Activated CD8-positive, alpha-beta memory T cell treated with anti-CD3 and anti-CD28 coated beads for 4 hours (primary cell): ENCODE results near the gene RDH13.
A peak's percentile ranks its signal among the peaks of the same experiment; 100 is the strongest.
"Not testable (repeated sequence)": the region's sequence is repeated elsewhere in the genome, so short reads cannot be mapped to it uniquely, and the experiment has no call there.

Experiments used
- DNase-seq, 2 donors: peaks; one replicate each; pipeline ENCODE4 v3.0.0-alpha.2; 2020; ENCODE audit warnings: low read depth in 2 of 2

Gene RDH13

GRCh38 chr19:55044771-55045716, 17.9 kb downstream of the RDH13 start:
- DNase-seq, result no peak

GRCh38 chr19:55044286-55044685, 18.7 kb downstream of the RDH13 start:
- DNase-seq, result no peak

GRCh38 chr19:55042688-55043087, 20.3 kb downstream of the RDH13 start:
- DNase-seq, result no peak

GRCh38 chr19:55042344-55042678, 20.6 kb downstream of the RDH13 start:
- no peak for DNase-seq

GRCh38 chr19:55041627-55042343, 21.2 kb downstream of the RDH13 start:
- peak in 1 of 2 donors; percentile 10 for DNase-seq

GRCh38 chr19:55041244-55041626, 21.7 kb downstream of the RDH13 start:
- no peak for DNase-seq

GRCh38 chr19:55040654-55041053, 22.3 kb downstream of the RDH13 start:
- DNase-seq, result not testable (repeated sequence)

GRCh38 chr19:55037603-55038002, 25.3 kb downstream of the RDH13 start:
- not testable (repeated sequence) for DNase-seq

GRCh38 chr19:55036058-55036457, 26.9 kb downstream of the RDH13 start:
- no peak for DNase-seq

GRCh38 chr19:55034751-55035150, 28.2 kb downstream of the RDH13 start:
- DNase-seq, result no peak

- DNase-seq, result not testable (repeated sequence)
These were observed 29.8 kb downstream of the RDH13 start for GRCh38 chr19:55032976-55033643.

- DNase-seq, result no peak
These were observed 30.7 kb downstream of the RDH13 start for GRCh38 chr19:55032170-55032800.

GRCh38 chr19:55031178-55031577, 31.8 kb downstream of the RDH13 start:
- DNase-seq, result no peak

- no peak for DNase-seq
These were observed 34.2 kb downstream of the RDH13 start for GRCh38 chr19:55028757-55029156.

GRCh38 chr19:55027472-55028337, 35.2 kb downstream of the RDH13 start:
- no peak for DNase-seq

GRCh38 chr19:55027140-55027471, 35.8 kb downstream of the RDH13 start:
- DNase-seq, result not testable (repeated sequence)

GRCh38 chr19:55024111-55024510, 38.8 kb downstream of the RDH13 start:
- no peak for DNase-seq

- not testable (repeated sequence) for DNase-seq
These were observed 42.6 kb downstream of the RDH13 start for GRCh38 chr19:55020351-55020750.

GRCh38 chr19:55018633-55019032, 44.3 kb downstream of the RDH13 start:
- no peak for DNase-seq

- no peak for DNase-seq
These were observed 44.7 kb downstream of the RDH13 start for GRCh38 chr19:55018216-55018615.

- DNase-seq, result no peak
These were observed 46.9 kb downstream of the RDH13 start for GRCh38 chr19:55016017-55016416.
